Metanephros (tissue), 1 donor: ENCODE measurements around the gene FAM110D. TPM values are rescaled to one million over a fixed set of nuclear protein-coding genes. Genes with fewer than 3 reads are reported as not detected.

Experiments
- total RNA-seq: library from RNA; depleted of rRNA; stranded (reverse); fragments of >200 nt; gene quantifications from one replicate; pipeline ENCODE4 v1.2.3, GENCODE V29; 2014

Gene FAM110D
- 1.5 TPM for total RNA-seq

GRCh38 chr1:26158908-26159742 is at the start of gene FAM110D:
Gene FAM110D (plus strand): TSS chr1:26159079. CDS start chr1:26161292, 2,213 bp downstream.

GRCh38 chr1:26111530-26112406 is 47.1 kb upstream of the FAM110D start, which contains the start of gene PDIK1L:
Gene PDIK1L (plus strand): TSS chr1:26111824. CDS start chr1:26114309, 2,485 bp downstream.

GRCh38 chr1:26168410-26169197 is 9.7 kb downstream of the FAM110D start, which contains the start of gene C1orf232:
Gene C1orf232 (minus strand): TSS chr1:26168963. CDS start chr1:26168499, 464 bp downstream.

GRCh38 chr1:26169669-26170471 is 11.0 kb downstream of the FAM110D start, which contains the start of gene ZNF593:
Gene ZNF593 (plus strand): TSS chr1:26169908. CDS start chr1:26169984, 76 bp downstream.

GRCh38 chr1:26171084-26172072 is 12.5 kb downstream of the FAM110D start, which contains the start of gene ZNF593OS:
Gene ZNF593OS (minus strand): TSS chr1:26171832. CDS start chr1:26171661, 171 bp downstream.

GRCh38 chr1:26177182-26177684 is 18.4 kb downstream of the FAM110D start, which contains the start of gene CNKSR1:
Gene CNKSR1 (plus strand): TSS chr1:26177491. CDS start chr1:26177548, 57 bp downstream.

GRCh38 chr1:26190373-26190987 is 31.6 kb downstream of the FAM110D start, which contains the start of gene CATSPER4:
Gene CATSPER4 (plus strand): TSS chr1:26190602. CDS start chr1:26190628, 26 bp downstream.

Other genes starting within 250 kb of the FAM110D start
- 22.0 TPM for gene PAFAH2, start 161.0 kb upstream of the FAM110D start, total RNA-seq
- 2.1 TPM for gene EXTL1, start 137.3 kb upstream of the FAM110D start, total RNA-seq
- 4.7 TPM for gene SLC30A2, start 113.0 kb upstream of the FAM110D start, total RNA-seq
- gene TRIM63, start 91.4 kb upstream of the FAM110D start, total RNA-seq = 9.4 TPM
- 10.5 TPM for gene PDIK1L, start 47.3 kb upstream of the FAM110D start, total RNA-seq
- not detected for gene C1orf232, start 9.9 kb downstream of the FAM110D start, total RNA-seq
- gene ZNF593, start 10.8 kb downstream of the FAM110D start, total RNA-seq = 25.9 TPM
- gene ZNF593OS, start 12.8 kb downstream of the FAM110D start, total RNA-seq = not detected
- gene CNKSR1, start 18.4 kb downstream of the FAM110D start, total RNA-seq = 7.6 TPM
- not detected for gene CATSPER4, start 31.5 kb downstream of the FAM110D start, total RNA-seq
- 17.0 TPM for gene CEP85, start 75.1 kb downstream of the FAM110D start, total RNA-seq
- gene SH3BGRL3, start 121.0 kb downstream of the FAM110D start, total RNA-seq = 20.8 TPM
- 19.4 TPM for gene UBXN11, start 147.6 kb downstream of the FAM110D start, total RNA-seq
- 7.6 TPM for gene CD52, start 158.9 kb downstream of the FAM110D start, total RNA-seq
- 0.29 TPM for gene CRYBG2, start 195.1 kb downstream of the FAM110D start, total RNA-seq
- not detected for gene ZNF683, start 213.7 kb downstream of the FAM110D start, total RNA-seq